ENCODE results near the gene ZNF407.

ZNF407 gene

DNA sequence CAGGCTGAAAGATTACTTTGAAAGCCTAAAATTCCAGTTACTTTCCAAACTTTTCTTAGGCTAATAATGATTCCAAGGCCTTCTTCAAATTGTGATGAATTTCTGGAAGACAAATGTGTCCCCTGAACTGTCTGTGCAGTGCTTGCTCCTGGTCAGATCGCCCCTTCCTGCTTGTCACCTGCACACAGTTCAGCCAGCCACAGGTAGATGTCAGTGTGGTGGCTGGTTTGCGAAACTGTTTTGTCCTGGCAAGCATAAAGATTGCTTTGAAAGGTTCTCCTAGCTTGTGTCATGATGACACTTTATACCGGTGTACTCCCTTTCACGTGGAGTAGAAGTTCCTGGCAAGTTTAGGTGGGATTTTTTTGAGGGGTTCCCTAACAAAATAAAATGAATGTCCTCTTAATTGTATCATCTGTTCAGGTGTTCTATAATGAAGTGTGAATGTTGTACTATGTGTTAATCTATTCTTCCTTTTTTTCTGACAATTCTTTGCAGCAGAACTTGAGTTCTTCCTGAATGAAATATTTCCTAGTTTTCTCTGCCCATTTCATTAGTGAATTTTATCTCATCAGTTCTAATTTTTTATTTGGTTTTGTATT is 298.8 kb downstream of the ZNF407 start:
- DNase-seq: peak; percentile 21

DNA sequence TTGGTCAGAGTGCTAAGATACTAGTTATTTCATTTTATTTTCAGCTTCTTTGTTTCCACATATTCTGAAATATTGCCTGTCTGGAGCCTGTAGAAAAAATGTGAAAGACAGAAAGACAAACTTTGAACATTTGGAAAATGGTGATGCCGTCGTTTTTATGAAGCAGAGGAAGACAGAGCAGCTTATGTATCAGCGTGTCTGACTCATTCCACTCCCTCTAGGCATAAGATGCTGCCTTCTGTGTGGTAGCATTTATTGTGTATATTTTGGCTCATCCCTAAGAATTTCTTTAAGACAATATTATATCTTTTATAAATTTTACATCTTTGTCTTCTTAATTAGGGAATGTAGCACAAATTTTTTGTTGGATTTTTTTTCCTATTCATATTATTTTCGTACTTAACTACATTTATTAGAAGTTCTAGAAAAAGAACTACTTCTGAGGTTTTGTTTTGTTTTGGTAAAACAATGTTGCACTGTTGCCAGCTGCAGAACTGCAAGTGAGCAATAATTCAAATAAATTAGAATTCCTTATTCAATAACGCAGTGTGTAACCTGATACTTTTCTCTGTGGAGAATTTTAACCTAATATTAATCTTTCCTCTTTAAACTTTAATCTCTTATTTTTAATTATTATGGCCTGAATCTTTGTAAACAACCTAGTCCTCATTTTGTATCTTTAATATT is 300.4 kb downstream of the ZNF407 start:
- no peak for DNase-seq

DNA sequence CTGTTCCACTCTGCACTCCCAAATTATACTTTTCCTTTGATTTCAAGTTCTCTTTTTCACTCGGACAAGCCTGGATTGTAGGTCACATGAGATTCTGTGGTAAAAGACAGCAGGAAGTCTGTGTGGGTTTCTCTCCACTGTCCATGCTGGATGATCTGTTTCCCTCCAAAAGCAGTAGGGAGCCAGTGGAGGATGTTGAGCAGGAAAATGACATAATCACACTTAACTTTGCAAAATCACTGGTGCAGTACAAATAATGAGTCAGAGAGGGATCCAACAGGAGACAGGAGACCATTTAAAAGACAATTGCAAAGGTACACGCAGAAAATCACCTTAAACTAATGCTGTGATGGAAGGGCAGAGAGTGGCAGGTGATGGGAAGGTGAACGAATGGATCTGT is 301.3 kb downstream of the ZNF407 start:
- no peak for DNase-seq

DNA sequence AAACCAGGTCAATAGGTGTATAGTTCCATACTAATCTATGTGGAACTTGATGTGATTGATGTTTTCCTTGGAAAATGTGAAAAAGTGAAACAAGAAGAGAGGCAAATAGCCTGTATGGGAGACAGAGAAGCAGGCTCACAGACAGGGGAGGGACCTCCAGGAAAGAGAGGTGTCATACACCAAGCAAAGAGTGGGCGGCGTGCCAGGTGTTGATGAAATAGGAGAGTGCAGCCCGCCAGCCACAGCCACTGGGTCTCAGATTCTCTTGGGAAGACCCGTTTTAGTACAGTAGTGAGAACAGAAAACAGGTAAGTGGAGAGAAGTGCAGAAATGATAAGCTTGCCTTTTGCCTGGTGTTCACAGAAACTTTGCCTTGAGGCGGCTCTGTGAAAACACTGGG is 301.9 kb downstream of the ZNF407 start:
- no peak for DNase-seq

DNA sequence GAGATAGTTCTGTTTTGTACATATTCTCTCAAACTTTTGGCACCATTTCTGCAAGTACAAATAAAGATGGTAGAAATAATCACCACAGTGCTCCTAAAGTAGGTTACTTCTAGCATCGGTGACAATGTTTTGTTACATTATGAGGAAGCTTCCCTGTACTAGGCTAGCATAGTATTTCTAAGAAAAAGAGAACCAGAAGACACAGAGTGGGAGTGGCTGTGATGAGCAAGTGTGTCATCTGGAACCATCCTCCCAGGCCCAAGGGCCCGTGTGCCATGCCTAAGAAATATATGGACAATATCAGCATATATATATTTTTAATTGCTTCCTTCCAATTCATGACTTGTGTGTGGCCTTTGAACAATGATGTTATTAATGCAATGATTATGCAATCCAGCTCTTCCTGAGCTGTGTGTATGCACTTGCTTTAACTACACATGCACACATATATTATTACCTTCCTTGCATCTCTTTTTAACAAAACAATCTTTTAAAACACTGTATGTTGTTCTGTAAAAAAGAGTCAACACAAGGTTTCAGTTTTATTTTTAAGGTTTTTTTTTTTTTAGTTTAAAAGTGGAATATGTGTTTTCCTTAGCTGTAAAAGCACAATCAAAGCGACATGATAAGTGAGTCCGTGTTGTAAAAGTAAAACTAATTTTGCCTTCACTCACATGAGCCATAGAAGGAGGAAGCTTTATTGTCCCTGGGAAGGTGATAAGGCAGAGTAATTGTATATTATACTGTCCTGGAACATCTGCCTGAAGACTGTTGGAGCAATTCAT is 303.9 kb downstream of the ZNF407 start:
- DNase-seq: no peak

DNA sequence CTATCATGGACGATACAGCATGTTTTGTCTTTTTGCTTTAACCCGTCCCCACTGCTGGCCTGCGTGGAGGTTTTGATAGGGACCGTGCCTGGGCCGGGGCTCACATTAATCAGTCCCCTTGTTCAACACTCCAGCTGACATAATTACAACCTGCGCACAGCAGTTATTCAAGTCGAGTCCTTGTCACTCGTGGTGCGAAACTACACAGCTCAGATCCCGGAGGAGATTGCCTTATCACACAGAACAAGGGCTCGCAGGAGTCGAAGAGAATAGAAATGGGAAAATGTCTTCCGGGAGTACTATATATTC is 304.4 kb downstream of the ZNF407 start:
- DNase-seq: no peak

DNA sequence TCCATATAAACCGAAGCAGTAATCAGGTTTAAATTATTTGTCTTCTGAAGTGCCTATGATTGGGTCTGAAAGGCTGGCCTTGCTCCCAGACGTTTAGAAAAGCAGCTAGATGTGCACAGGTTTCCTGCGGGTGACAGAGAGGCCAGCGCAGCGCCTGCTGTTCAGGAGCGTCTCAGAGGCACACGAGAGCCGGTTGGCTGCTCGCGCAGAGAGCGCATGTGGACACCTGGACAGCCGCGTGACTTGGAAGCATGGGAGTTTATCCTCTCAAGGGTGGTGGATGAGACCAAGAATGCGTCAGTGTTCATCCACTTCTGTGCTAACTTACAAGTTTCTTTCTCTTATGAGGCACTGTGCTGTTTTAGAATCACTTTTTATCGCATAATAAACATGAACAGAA is 307.6 kb downstream of the ZNF407 start:
- DNase-seq: no peak

DNA sequence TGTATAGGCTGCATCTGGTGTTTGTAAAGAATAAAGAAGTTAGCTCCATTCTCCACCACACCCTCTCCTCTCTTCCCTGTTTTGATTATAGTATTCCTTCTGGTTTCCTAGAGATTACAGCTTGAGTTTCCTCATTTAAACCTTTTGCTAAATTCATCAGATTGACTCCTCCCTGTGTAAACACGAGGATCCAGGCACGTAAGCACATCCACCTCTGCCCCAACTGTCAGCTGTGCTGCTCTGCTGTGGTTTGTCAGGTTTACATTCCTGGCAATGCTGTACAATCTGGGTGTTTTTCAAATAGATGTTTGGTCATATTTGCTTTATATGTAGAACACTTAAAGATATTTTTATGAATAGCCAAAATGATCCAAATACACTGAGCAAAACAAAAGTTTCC is 308.5 kb downstream of the ZNF407 start:
- DNase-seq: no peak

DNA sequence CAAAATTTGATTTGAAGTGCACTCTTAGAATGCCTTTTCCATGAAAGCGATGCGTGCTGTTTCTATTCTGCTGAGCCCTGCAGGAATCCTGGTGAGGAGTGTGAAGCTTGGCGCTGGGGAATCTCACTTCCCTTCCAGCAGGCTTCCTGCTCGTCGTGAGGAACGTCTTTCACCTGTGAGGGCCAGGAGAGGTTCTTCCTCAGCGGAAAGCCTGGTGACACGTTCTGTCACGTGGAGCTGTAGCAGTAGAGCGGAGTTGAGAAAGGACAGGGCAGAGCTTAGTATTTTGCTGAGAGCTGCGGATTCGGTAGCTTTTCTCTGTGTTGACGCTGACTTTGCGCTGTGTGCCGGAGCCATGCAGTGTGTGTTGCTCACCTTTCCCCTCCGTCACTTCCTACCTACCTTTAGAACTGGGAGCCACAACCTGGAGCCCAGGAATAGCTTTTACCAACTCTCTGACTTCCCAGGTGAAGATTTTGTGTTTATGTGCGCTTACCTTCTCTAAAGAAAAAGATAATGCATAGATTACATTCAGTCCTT is 316.5 kb downstream of the ZNF407 start:
- DNase-seq: no peak

DNA sequence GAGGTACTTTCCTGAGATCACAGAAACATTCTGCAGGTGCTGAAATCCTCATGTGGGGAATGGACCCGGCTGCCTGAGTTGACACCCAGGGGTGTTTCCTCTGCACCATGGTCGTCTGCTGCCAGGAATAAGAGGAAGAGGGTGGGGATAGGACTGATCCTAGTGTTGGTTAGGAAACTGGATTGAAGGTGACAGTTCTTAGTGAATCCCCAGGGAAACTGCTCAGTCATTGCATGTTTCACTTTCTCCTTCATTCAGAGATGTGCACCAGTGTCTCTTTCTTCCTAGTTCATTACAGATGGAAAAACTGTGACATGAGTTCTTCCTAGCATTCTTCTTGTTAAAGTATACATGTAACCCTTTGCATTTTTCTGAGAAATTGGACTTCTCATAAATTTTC is 317.0 kb downstream of the ZNF407 start:
- no peak for DNase-seq

DNA sequence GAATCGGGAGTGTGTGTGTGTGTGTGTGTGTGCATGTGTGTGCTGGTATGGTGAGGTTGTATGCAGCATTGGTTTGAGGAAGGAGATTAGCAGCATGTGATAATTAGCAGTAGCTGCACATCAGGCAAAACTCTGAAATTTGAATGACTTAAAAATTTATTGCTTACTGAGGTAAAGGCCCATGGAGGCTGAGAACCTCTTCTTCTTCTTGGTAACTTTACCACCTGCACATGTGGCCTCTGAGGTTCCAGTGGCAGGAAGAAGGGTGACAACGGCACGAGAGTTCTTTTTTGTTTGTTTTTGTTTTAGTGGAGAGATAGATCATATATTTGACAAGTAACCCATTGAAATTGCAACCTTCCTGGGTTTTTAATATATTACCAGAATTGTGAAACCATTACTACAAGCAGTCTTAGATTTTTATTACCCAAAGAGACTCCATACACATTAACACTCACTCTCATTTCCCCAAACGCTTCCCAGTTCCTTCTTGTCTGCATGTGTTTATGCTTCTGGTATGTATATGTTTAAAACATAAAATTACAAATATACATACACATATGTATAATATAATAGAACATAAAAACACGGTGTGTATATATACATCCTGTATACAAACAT is 319.2 kb downstream of the ZNF407 start:
- no peak for DNase-seq

DNA sequence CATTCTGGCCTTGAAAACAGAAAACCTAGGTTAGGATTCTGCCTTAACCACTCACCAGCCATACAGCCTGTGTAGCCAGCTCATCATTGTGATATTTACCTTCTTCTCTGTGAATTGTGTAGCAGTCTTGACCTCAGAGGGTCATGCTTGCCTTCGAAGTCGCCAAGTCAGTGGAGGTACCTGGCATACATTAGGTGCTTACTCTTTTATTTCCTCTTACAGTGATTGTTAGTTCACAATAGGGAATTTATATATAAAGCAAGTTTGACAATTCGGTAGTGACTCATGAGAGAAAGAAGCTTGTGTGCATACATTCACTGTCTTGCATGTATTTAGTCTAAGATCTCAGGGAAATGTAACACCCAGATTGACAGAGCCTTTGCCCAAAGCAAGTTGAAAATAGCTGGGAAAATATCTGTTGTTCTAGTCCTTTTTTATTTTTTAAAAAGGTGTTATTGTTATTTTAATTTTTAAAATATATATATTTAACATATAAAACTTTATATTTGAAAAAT is 320.7 kb downstream of the ZNF407 start:
- no peak for DNase-seq

DNA sequence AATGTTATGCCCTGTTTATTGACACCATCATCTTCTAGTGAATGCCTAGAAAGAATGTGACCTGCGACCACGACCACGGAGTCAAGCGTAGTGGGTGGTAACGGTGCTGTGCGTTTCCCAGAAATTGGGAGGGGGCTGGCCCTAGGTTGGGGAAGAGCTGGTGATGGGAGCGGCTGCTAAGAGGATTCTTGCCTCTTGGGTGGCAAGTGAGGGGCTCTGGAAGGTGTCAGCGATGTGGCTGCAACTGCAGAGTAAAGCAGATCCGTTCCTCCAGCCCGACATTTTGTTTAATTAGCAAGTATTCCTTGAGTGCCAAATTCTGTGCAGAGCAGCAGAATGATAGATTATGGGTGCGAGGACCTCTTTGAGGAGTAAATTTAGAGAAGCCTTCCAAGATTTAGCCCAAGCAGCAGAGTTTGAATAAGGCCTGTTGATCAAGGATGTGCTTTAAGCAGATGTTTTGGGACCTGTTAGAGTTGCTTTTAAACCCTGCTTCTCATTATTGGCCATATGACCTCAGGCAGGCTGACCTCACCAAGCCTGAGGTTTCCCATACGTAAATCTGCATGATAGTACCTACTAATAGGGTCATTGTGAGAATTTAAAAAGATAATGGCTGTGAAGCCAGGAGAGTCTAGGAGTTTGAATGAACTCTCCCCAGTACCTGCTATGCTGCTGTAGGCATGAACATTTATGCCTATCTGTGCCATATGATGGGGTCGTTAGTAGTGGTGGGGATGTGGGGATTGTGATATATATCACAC is 323.6 kb downstream of the ZNF407 start:
- DNase-seq: no peak

DNA sequence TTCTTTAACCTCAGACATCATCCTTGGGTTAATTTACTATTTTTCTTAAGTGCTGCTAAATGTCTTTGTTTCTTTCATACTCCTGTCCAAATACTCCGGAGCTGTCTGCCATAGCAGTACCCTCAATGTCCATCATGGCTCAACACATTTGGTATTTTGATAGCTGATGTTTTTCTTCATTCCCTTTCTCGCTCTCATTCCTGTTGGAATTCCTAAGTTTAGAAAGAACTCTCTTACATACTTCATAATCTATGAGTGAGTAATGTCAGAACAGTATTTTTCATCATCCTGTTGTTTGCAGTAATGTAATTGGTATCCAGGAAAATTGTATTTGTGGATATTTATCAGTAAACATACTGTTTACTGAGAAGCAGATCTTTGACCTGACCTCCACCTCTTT is 328.4 kb downstream of the ZNF407 start:
- DNase-seq: no peak

DNA sequence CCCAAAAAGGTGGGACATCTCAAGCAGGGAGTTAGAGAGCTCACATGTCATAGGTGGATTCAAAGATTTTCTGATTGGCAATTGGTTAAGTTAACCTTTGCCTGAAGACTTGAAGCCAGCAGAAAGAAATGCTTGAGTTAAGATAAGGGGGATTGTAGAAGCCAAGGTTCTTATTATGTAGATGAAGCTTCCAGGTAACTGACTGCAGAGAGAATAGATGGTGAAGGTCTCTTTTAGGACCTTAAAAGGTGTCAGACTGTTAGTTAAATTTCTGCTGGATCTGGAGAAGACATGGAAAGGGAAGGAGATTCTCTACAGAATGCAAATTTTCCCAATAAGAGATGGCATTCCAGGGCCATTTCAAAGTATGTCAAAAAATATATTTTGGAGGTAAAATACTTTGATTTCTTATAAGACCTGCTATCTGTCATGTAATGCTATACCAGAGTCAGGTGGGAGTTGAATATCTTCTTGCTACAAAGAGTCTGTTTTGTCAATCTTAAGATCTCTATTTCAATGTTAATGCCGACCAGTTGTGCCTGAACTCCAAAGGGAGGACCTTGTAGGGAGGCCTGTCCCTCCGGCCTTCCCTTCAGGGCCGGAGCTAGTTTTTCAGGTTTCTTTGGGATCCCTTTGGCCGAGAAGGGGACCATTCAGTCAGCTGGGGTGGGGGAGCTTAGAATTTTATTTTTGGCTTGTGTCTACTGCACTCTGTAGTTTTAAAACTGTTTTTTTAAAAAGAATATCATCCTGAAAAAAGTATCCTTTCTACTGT is 330.7 kb downstream of the ZNF407 start:
- DNase-seq: no peak

DNA sequence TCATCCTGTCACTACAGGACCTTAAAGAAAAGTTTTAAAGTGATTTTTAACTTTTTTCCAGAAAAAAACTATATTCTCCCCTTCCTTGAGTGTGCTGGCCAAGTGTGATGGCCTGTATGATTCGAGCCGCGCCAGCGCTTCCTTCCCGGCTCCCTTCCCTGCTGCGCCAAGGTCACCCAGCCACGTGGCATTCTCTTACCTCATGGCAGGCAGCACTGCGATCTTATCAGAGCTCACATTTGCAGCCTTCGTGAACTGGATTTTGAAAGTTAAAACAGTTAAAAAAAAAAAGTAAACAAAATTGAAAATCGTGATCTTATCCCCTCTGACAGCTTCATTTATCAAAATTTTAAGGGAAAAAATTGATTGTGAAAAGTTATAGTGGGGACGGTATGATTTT is 331.4 kb downstream of the ZNF407 start:
- DNase-seq: no peak

DNA sequence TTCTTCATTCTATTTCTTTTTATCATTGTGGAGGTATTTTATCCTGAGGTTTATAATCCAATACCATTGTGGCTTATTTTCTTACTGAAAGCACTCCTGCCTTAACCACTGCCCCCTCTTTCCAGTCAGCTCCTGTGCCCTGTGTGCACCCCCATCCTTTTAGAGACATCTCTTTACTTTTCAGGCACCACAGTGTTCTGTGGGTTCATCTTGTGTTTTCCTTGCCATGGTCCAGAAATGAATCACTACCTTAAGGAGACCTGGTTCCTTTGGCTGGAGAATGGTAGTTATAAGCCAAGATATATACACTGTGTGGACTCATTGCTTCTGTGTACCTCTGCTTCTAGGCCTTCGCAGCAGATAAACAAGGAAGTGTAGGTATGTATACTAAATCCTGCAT is 332.9 kb downstream of the ZNF407 start:
- no peak for DNase-seq

DNA sequence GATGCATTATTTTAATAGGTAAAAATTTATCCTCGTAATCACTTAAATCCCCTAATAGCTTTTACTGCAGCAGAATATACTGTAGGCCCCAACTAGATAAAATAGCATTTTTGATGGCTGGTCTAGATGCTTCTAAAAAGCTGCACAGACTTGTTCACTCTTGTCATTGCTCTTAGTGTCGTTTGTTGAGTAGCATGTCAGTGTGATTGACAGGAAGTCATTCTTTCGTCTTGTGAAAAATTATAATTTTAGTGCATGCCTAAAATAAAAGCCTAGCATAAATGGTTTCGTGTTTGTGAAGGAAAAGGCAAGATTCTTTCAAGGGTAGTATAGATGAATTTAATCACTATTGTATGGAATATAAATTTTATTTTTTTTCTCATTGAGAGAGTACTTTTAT is 336.3 kb downstream of the ZNF407 start:
- DNase-seq: no peak

DNA sequence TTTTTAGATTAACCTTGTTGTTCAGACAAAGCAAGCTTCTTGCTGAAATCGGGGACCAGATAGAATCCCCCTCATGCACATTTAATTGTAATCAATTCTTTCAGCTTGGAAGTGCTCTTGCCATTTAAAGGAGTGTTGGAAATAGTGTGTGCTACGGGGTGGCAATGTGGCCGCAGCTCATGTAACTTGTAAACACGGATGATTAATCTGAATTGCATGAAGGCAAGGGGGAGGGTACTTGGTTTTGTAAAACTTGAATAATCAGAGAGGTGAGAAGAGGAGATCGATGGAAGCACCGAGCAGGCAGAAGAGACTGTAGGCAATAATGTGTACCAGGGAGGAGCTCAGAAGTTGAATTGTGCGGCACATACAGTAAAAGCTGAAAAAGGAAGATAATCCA is 337.8 kb downstream of the ZNF407 start:
- DNase-seq: no peak

DNA sequence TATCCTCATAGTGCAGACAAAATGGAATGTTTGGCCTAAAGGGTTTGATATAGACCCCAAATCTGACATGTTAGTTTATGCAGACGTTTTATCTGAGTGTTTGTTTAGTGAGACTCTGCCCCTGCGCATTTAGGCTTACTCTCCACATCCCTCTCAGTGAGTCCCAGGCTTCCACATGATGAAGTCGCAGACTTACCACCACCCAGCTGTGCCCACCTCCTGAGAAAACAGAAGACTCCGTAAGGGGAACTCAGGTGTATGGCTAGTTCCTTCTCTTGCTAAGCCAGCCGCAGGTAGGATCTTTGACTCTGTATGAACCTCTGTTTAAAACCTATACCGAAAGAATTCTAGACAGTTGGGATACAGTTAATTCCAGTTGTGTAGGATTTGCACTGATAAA is 338.7 kb downstream of the ZNF407 start:
- DNase-seq: no peak

DNA sequence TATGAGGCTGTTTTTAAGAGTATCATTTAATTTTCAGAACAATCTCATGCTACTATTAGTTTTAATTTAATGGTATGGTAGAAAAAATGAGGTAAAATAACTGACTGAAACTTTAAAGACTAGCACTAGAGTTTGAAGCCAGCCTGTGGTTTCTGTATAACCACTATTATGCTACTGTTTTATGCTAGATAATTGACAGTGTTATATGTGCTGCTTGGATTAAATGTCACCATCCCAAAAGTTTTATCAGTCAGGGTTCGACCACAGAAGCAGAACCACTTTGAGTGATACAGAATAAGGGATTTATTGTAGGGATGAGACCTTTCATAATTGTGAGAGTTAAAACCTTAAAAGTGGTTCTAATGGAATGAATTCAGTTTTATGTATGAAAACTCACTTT is 339.6 kb downstream of the ZNF407 start:
- DNase-seq: no peak

DNA sequence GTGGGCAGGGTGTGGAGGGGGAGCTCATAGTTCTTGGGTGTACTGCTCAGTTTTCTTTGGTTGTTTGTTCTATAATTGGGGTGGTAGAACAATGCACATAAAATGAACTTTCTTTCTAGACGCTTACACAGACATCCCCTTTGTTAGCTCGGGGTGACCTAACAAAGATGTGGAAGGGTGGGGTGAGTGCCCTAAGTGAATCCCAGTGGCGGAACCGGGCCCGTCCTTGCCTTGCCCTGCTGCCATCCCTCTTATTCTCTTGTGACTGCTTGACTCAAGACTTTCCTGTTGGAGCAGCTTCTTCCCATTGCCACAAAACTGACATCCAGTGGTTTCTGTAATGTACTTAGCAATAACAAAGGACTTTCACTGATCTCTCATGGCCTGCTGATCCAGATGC is 343.2 kb downstream of the ZNF407 start:
- DNase-seq: no peak
